Astrocyte (in vitro differentiated cells and primary cell): ENCODE results near the gene MEGF11. TPM values are rescaled to one million over a fixed set of nuclear protein-coding genes. Genes with fewer than 3 reads are reported as not detected.

Source experiments
- DNase-seq: peaks from one replicate; pipeline ENCODE4 v3.0.0-alpha.2; 2010; ENCODE audit warnings: low read depth
- FAIRE-seq: peaks from 2 replicates; lab custom pipeline; 2011; peaks lifted over from hg19 to GRCh38; lab: Jason Lieb, UNC
- H2AFZ ChIP-seq: 2 replicates; pipeline ENCODE4 v1.6.0; 2012; ENCODE audit warnings: low read depth, low read length, inconsistent platforms
- H3K27ac ChIP-seq: 2 replicates; pipeline ENCODE4 v1.5.1; 2011; ENCODE audit warnings: low read depth, low read length, inconsistent platforms
- H3K27me3 ChIP-seq: 2 replicates; pipeline ENCODE4 v1.6.0; 2011; ENCODE audit warnings: low read length, inconsistent platforms; ENCODE audit not compliant: insufficient read depth
- H3K36me3 ChIP-seq: 2 replicates; pipeline ENCODE4 v1.5.1; 2011; ENCODE audit warnings: low read length, inconsistent platforms; ENCODE audit not compliant: insufficient read depth
- H3K4me1 ChIP-seq: 2 replicates; pipeline ENCODE4 v1.5.1; 2011; ENCODE audit warnings: low read length, inconsistent platforms; ENCODE audit not compliant: insufficient read depth
- H3K4me2 ChIP-seq: 2 replicates; pipeline ENCODE4 v1.6.0; 2012; ENCODE audit warnings: low read length, inconsistent platforms
- H3K4me3 ChIP-seq: 2 replicates; pipeline ENCODE4 v1.5.1; 2011; ENCODE audit warnings: low read depth, mild to moderate bottlenecking, low read length, inconsistent platforms; ENCODE audit not compliant: insufficient read depth
- H3K79me2 ChIP-seq: 2 replicates; pipeline ENCODE4 v1.6.0; 2012; ENCODE audit warnings: mild to moderate bottlenecking, low read length, inconsistent platforms; ENCODE audit not compliant: insufficient read depth
- H3K9ac ChIP-seq: 2 replicates; pipeline ENCODE4 v1.6.0; 2012; ENCODE audit warnings: mild to moderate bottlenecking, low read length, inconsistent platforms
- H3K9me3 ChIP-seq: 2 replicates; pipeline ENCODE4 v1.5.1; 2012; ENCODE audit warnings: low read depth, mild to moderate bottlenecking, low read length, inconsistent platforms; ENCODE audit not compliant: insufficient read depth
- H4K20me1 ChIP-seq: 2 replicates; pipeline ENCODE4 v1.6.0; 2012; ENCODE audit warnings: low read length, inconsistent platforms; ENCODE audit not compliant: insufficient read depth
- H3K27ac Mint-ChIP-seq: one replicate; pipeline ENCODE4 v1.8.0; 2021; ENCODE audit warnings: mild to moderate bottlenecking, mixed read lengths; ENCODE audit not compliant: unreplicated experiment
- H3K27me3 Mint-ChIP-seq: one replicate; pipeline ENCODE4 v1.8.0; 2021; ENCODE audit warnings: low read depth, mixed read lengths; ENCODE audit not compliant: unreplicated experiment
- H3K36me3 Mint-ChIP-seq: one replicate; pipeline ENCODE4 v1.8.0; 2021; ENCODE audit warnings: low read depth, mixed read lengths; ENCODE audit not compliant: unreplicated experiment
- H3K4me1 Mint-ChIP-seq: one replicate; pipeline ENCODE4 v1.8.0; 2021; ENCODE audit warnings: low read depth, mixed read lengths; ENCODE audit not compliant: unreplicated experiment
- H3K4me3 Mint-ChIP-seq: one replicate; pipeline ENCODE4 v1.8.0; 2021; ENCODE audit warnings: mild to moderate bottlenecking, moderate library complexity, mixed read lengths; ENCODE audit not compliant: unreplicated experiment
- H3K9me3 Mint-ChIP-seq: one replicate; pipeline ENCODE4 v1.8.0; 2021; ENCODE audit warnings: mild to moderate bottlenecking, mixed read lengths; ENCODE audit not compliant: unreplicated experiment
- EZH2 ChIP-seq: IDR thresholded peaks from 2 replicates; pipeline ENCODE4 v1.6.1; 2012; ENCODE audit warnings: mild to moderate bottlenecking, low read length, inconsistent platforms; ENCODE audit not compliant: insufficient read depth
- total RNA-seq: library from RNA; stranded (reverse); gene quantifications from 2 replicates; pipeline ENCODE4 v1.2.1, GENCODE V29; 2021
- TF ChIP-seq, protein P1 (sequence below): IDR thresholded peaks from 2 replicates; pipeline ENCODE4 v1.5.1; 2011; ENCODE audit warnings: low read depth, mild to moderate bottlenecking, inconsistent platforms, low read length, moderate library complexity; ENCODE audit not compliant: insufficient read depth

The MEGF11 gene
- total RNA-seq, 1 donor from 2014 or later, result 0.16 TPM

DNA sequence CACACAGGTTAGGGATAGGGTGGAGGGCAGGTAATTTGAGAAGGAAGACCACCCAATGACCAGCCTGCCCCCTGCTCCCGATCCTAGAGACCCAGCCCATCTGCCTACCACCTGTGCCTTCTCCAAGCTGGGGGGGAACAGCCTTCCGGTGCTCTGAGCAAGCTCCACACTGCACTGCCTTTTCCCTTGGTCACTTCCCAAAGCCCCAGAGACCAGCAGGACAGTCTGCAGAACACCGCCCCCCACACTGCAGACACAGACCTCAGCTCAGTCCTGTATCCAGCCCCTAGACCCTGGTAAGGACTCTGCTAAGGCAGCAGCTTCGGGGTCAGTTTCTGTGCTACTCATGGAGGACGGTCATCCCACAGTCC, 156.9 kb downstream of the MEGF11 start:
- no peak overlapping the region for H3K27ac ChIP-seq

DNA sequence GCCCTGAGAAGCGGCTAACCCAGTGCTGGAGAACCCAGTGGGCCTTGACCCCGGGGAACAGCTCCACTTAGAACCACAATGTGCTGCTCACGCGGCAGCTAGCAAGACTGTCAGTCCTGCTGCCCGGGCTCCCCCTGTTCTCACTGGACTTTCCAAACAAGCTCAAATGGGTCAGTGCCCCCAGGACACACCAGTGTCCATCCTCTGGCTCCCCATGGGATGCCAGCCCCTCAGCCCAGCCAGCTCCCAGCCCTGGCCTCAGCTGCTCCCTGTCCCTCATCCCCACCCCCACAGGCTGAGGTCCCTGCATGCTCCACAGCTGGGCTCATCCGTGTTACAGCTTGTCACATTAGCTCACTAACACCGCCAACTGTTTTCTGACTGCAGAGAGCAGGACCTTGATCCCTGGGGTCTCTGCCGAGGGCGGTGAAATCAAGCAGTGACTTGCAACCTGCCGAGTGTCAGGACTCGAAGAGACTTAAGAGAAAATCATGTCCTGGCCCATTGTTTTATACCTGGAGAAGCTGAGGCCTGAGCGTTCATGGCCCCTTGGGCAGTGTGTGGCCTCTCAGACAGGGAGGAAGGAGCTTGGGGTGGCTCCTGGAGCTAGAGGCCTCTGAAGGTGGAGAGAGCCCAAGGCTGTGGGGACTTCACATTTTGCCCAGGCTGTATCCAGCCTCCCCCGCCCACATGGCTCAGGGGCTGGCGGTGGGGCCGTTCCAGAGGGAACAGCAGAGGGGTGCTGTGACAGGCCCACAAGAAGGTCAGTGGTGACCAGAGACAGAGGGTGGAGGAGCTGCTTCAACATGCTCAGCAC, 157.5 kb downstream of the MEGF11 start:
- Histone ChIP-seq H3K27ac (no peak overlapping the region), H3K36me3 (no peaks in the 10 kb centered on the region), H3K9ac (no peak overlapping the region), H3K4me3 (no peak overlapping the region), H3K27me3 (peaks cover 33% of the 10 kb centered on the region), H3K4me2 (no peak overlapping the region), H3K4me1 (no peaks in the 10 kb centered on the region), H3K79me2 (no peaks in the 10 kb centered on the region), H2AFZ (no peak overlapping the region), H4K20me1 (no peaks in the 10 kb centered on the region), H3K9me3 (no peaks in the 10 kb centered on the region)
- H3K4me1 Mint-ChIP-seq, result no peaks in the 10 kb centered on the region
- FAIRE-seq, result no peak
- no peak overlapping the region for H3K4me3 Mint-ChIP-seq
- H3K36me3 Mint-ChIP-seq, result no peaks in the 10 kb centered on the region
- TF ChIP-seq, protein P1, sequence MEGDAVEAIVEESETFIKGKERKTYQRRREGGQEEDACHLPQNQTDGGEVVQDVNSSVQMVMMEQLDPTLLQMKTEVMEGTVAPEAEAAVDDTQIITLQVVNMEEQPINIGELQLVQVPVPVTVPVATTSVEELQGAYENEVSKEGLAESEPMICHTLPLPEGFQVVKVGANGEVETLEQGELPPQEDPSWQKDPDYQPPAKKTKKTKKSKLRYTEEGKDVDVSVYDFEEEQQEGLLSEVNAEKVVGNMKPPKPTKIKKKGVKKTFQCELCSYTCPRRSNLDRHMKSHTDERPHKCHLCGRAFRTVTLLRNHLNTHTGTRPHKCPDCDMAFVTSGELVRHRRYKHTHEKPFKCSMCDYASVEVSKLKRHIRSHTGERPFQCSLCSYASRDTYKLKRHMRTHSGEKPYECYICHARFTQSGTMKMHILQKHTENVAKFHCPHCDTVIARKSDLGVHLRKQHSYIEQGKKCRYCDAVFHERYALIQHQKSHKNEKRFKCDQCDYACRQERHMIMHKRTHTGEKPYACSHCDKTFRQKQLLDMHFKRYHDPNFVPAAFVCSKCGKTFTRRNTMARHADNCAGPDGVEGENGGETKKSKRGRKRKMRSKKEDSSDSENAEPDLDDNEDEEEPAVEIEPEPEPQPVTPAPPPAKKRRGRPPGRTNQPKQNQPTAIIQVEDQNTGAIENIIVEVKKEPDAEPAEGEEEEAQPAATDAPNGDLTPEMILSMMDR, result no peak
- peaks cover 52% of the 10 kb centered on the region for H3K27me3 Mint-ChIP-seq
- H3K27ac Mint-ChIP-seq, result no peak overlapping the region
- H3K9me3 Mint-ChIP-seq, result no peaks in the 10 kb centered on the region
- DNase-seq, result no peak

More for the DNA sequence above, 156.9 kb downstream of the MEGF11 start:
- FAIRE-seq (no peak), DNase-seq (no peak)
- Histone ChIP-seq H3K9me3 (no peaks in the 10 kb centered on the region), H4K20me1 (no peaks in the 10 kb centered on the region), H3K9ac (no peak overlapping the region), H3K79me2 (no peaks in the 10 kb centered on the region), H2AFZ (no peak overlapping the region), H3K4me2 (no peak overlapping the region), H3K27me3 (peaks cover 31% of the 10 kb centered on the region), H3K4me3 (no peak overlapping the region), H3K4me1 (no peaks in the 10 kb centered on the region), H3K36me3 (no peaks in the 10 kb centered on the region)
- no peaks in the 10 kb centered on the region for H3K36me3 Mint-ChIP-seq
- peaks cover 3% of the 10 kb centered on the region for H3K4me1 Mint-ChIP-seq
- H3K27me3 Mint-ChIP-seq, result peaks cover 52% of the 10 kb centered on the region
- no peak overlapping the region for H3K4me3 Mint-ChIP-seq
- TF ChIP-seq, protein P1, result no peak
- TF ChIP-seq EZH2, result no peak
- no peaks in the 10 kb centered on the region for H3K9me3 Mint-ChIP-seq
- no peak overlapping the region for H3K27ac Mint-ChIP-seq

DNA sequence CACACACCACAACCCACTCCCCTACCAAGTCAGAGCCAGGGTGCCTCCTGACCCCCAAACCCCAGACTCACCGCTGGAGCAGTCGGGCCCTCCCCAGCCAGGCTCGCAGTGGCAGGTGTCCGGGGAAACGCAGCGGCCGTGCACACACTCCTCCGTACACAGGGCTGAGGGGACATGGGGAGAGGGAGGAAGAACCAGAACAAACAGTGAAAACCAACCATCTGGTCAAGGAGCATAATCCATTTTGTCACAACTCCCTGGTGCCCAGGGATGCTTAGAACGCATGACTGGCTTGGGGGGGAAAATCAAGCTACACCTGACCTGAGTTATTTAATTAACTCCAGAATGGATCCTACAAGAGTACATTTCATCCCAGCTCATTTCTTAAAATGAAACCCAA, 159.2 kb downstream of the MEGF11 start:
- DNase-seq (no peak), FAIRE-seq (no peak)
- Histone ChIP-seq H3K36me3 (no peaks in the 10 kb centered on the region), H4K20me1 (no peaks in the 10 kb centered on the region), H3K9ac (no peak overlapping the region), H3K79me2 (no peaks in the 10 kb centered on the region), H3K27ac (no peak overlapping the region), H2AFZ (no peak overlapping the region), H3K9me3 (no peaks in the 10 kb centered on the region), H3K4me3 (no peak overlapping the region), H3K4me1 (no peaks in the 10 kb centered on the region), H3K27me3 (peaks cover 43% of the 10 kb centered on the region), H3K4me2 (no peak overlapping the region)
- H3K27me3 Mint-ChIP-seq, result peaks cover 46% of the 10 kb centered on the region
- no peaks in the 10 kb centered on the region for H3K36me3 Mint-ChIP-seq
- no peaks in the 10 kb centered on the region for H3K4me1 Mint-ChIP-seq
- H3K4me3 Mint-ChIP-seq, result no peak overlapping the region
- H3K9me3 Mint-ChIP-seq, result no peaks in the 10 kb centered on the region
- TF ChIP-seq, protein P1, result no peak
- TF ChIP-seq EZH2, result no peak
- H3K27ac Mint-ChIP-seq, result no peak overlapping the region
